Tibial nerve (tissue), 4 donors: ENCODE results near the gene MICU1.

ENCODE experiments used
- EP300 ChIP-seq, 2 donors: sonication (generic); formaldehyde crosslinking; IDR thresholded peaks; one replicate each; pipeline ENCODE4 v1.6.1; 2017; ENCODE audit warnings: antibody characterized with exemption in 2 of 2, mild to moderate bottlenecking in 1 of 2
- TF ChIP-seq, protein P1 (sequence below), 5 experiments: fragments of 200-600 bp in 3 of 5; fragments of 450-650 bp in 2 of 5; sonication (generic) in 3 of 5; IDR thresholded peaks; one replicate each; pipeline ENCODE4 v1.5.1; 2016 to 2019; ENCODE audit warnings: antibody characterized with exemption in 5 of 5, mild to moderate bottlenecking in 3 of 5, moderate library complexity in 2 of 5

DNA sequence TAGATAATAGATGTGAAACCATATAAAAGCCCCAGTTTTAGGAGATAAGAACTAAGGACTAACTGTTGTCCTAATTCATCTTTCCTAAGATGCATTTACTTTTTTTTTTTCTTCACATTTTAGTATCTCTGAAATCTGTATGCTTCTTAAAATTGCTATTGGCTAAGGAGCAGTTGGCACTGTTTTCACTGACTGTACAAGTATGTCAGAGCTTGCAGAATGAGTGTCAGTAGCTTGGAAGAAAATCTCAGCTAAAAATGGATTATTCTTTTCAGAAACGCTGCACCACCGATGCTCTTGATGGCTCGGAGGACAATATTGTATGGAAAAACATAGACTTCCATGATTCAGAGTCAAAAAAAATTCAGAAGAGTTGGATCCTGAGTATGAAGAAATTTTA lies 180.0 kb downstream of the MICU1 start:
- TF ChIP-seq, protein P1, sequence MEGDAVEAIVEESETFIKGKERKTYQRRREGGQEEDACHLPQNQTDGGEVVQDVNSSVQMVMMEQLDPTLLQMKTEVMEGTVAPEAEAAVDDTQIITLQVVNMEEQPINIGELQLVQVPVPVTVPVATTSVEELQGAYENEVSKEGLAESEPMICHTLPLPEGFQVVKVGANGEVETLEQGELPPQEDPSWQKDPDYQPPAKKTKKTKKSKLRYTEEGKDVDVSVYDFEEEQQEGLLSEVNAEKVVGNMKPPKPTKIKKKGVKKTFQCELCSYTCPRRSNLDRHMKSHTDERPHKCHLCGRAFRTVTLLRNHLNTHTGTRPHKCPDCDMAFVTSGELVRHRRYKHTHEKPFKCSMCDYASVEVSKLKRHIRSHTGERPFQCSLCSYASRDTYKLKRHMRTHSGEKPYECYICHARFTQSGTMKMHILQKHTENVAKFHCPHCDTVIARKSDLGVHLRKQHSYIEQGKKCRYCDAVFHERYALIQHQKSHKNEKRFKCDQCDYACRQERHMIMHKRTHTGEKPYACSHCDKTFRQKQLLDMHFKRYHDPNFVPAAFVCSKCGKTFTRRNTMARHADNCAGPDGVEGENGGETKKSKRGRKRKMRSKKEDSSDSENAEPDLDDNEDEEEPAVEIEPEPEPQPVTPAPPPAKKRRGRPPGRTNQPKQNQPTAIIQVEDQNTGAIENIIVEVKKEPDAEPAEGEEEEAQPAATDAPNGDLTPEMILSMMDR (IDR thresholded peaks at IDR 0.05), result no peak
- TF ChIP-seq EP300 (IDR thresholded peaks at IDR 0.05), result no peak
